WERI-Rb-1 (cell line): Measurements from ENCODE around the gene CPSF3.

Experiments
- DNase-seq: peaks from one replicate; pipeline ENCODE4 v3.0.0-alpha.2; 2020
- H3K27ac ChIP-seq: fragments of 250-450 bp; sonication (Bioruptor Pico); 2 replicates; pipeline ENCODE4 v1.5.1; 2020; ENCODE audit warnings: mild to moderate bottlenecking, moderate library complexity
- H3K27me3 ChIP-seq: fragments of 250-450 bp; sonication (Bioruptor Pico); 2 replicates; pipeline ENCODE4 v1.5.1; 2021; ENCODE audit warnings: mild to moderate bottlenecking, low read depth, moderate library complexity; ENCODE audit not compliant: insufficient read depth, severe bottlenecking
- H3K36me3 ChIP-seq: fragments of 250-450 bp; sonication (Bioruptor Pico); 2 replicates; pipeline ENCODE4 v1.5.1; 2020; ENCODE audit warnings: mild to moderate bottlenecking, moderate library complexity
- H3K4me3 ChIP-seq: 2 replicates; pipeline ENCODE4 v1.5.1; 2011; ENCODE audit warnings: low read depth, mild to moderate bottlenecking, control low read depth, low read length
- H3K9me3 ChIP-seq: fragments of 250-450 bp; sonication (Bioruptor Pico); 2 replicates; pipeline ENCODE4 v1.5.1; 2021; ENCODE audit warnings: mild to moderate bottlenecking, moderate library complexity; ENCODE audit not compliant: severe bottlenecking
- CTCF ChIP-seq: IDR thresholded peaks from 2 replicates; pipeline ENCODE4 v1.5.1; 2011; ENCODE audit warnings: low read depth, mild to moderate bottlenecking, control low read depth, inconsistent platforms, low read length

CPSF3 gene

GRCh38 chr2:9440058-9440727 is 16.7 kb downstream of the CPSF3 start:
- H3K36me3 ChIP-seq: peaks cover 88% of the 10 kb centered on the region
- DNase-seq: no peak

GRCh38 chr2:9441556-9441955 is 18.1 kb downstream of the CPSF3 start:
- H3K36me3 ChIP-seq: peaks cover 87% of the 10 kb centered on the region
- H3K27ac ChIP-seq: no peak overlapping the region
- no peak overlapping the region for H3K4me3 ChIP-seq
- no peak for TF ChIP-seq CTCF
- H3K27me3 ChIP-seq: no peaks in the 10 kb centered on the region
- H3K9me3 ChIP-seq: no peaks in the 10 kb centered on the region
- no peak for DNase-seq

More at GRCh38 chr2:9440058-9440727, 16.7 kb downstream of the CPSF3 start:
- H3K4me3 ChIP-seq: no peak overlapping the region
- no peak overlapping the region for H3K27ac ChIP-seq
- no peaks in the 10 kb centered on the region for H3K9me3 ChIP-seq
- H3K27me3 ChIP-seq: no peaks in the 10 kb centered on the region
- TF ChIP-seq CTCF: no peak

GRCh38 chr2:9443526-9443925 is 20.1 kb downstream of the CPSF3 start:
- Histone ChIP-seq H3K27ac (no peak overlapping the region), H3K9me3 (no peaks in the 10 kb centered on the region), H3K4me3 (no peak overlapping the region), H3K36me3 (peaks cover 89% of the 10 kb centered on the region), H3K27me3 (no peaks in the 10 kb centered on the region)
- DNase-seq: no peak
- TF ChIP-seq CTCF: no peak

- peaks cover 91% of the 10 kb centered on the region for H3K36me3 ChIP-seq
- no peak for DNase-seq
Observed at GRCh38 chr2:9445089-9445488, 21.6 kb downstream of the CPSF3 start.

GRCh38 chr2:9451231-9451630 is 27.8 kb downstream of the CPSF3 start:
- H3K36me3 ChIP-seq: peaks cover 85% of the 10 kb centered on the region
- H3K27ac ChIP-seq: no peak overlapping the region
- no peak overlapping the region for H3K4me3 ChIP-seq
- no peak for DNase-seq
- no peaks in the 10 kb centered on the region for H3K27me3 ChIP-seq
- no peak for TF ChIP-seq CTCF
- H3K9me3 ChIP-seq: no peaks in the 10 kb centered on the region

More at GRCh38 chr2:9445089-9445488, 21.6 kb downstream of the CPSF3 start:
- no peaks in the 10 kb centered on the region for H3K9me3 ChIP-seq
- H3K27ac ChIP-seq: no peak overlapping the region
- TF ChIP-seq CTCF: no peak
- no peak overlapping the region for H3K4me3 ChIP-seq
- no peaks in the 10 kb centered on the region for H3K27me3 ChIP-seq

- DNase-seq: no peak
- Histone ChIP-seq H3K9me3 (no peaks in the 10 kb centered on the region), H3K36me3 (peaks cover 61% of the 10 kb centered on the region), H3K27me3 (no peaks in the 10 kb centered on the region), H3K27ac (no peak overlapping the region), H3K4me3 (no peak overlapping the region)
- TF ChIP-seq CTCF: no peak
Observed at GRCh38 chr2:9460441-9461017, 37.1 kb downstream of the CPSF3 start.
